ENCODE data around the gene MARCHF10.

- TF ChIP-seq CTCF (IDR thresholded peaks at IDR 0.05): no peak
- no peak for TF ChIP-seq POLR2A (IDR thresholded peaks at IDR 0.05)
Measured at GRCh38 chr17:62753562-62753961, 54.6 kb downstream of the MARCHF10 start.
